HG03575 (cell line): ENCODE data around the gene SPATA33.

Source experiments
- ATAC-seq: cut with Tn5 transposase; IDR thresholded peaks from one replicate; pipeline ENCODE4 v1.9.1; 2021; ENCODE audit not compliant: unreplicated experiment, insufficient number of reproducible peaks, low FRiP score; ENCODE audit errors: extremely low read depth

The SPATA33 gene

GRCh38 chr16:89657442-89658220, at the start of gene SPATA33, which contains the start of gene CHMP1A:
Gene SPATA33, plus strand, starts transcription at chr16:89657836. Its CDS starts 76 bp downstream, at chr16:89657912.
Gene CHMP1A, minus strand, starts transcription at chr16:89657708. Its CDS starts 120 bp downstream, at chr16:89657588.
- no peak for ATAC-seq

- ATAC-seq, result no peak
These were observed 49.5 kb upstream of the SPATA33 start for GRCh38 chr16:89607937-89608740.

GRCh38 chr16:89610108-89610453, 47.6 kb upstream of the SPATA33 start:
- no peak for ATAC-seq

- ATAC-seq, result no peak
These were observed 45.0 kb upstream of the SPATA33 start for GRCh38 chr16:89612415-89613166.

- ATAC-seq, result no peak
These were observed 44.2 kb upstream of the SPATA33 start, which contains the start of gene DPEP1 for GRCh38 chr16:89613231-89613953. Gene DPEP1, plus strand, starts transcription at chr16:89613642. Its CDS starts 16,769 bp downstream, at chr16:89630411.

- no peak for ATAC-seq
These were observed 43.6 kb upstream of the SPATA33 start for GRCh38 chr16:89613954-89614459.

- no peak for ATAC-seq
These were observed 42.5 kb upstream of the SPATA33 start for GRCh38 chr16:89615176-89615575.

GRCh38 chr16:89615596-89616090, 42.0 kb upstream of the SPATA33 start:
- ATAC-seq, result no peak

- no peak for ATAC-seq
These were observed 41.0 kb upstream of the SPATA33 start for GRCh38 chr16:89616623-89617022.

GRCh38 chr16:89617036-89617435, 40.6 kb upstream of the SPATA33 start:
- no peak for ATAC-seq

- ATAC-seq, result no peak
These were observed 39.3 kb upstream of the SPATA33 start for GRCh38 chr16:89618109-89618998.

GRCh38 chr16:89619840-89620239, 37.8 kb upstream of the SPATA33 start:
- no peak for ATAC-seq

- ATAC-seq, result no peak
These were observed 37.2 kb upstream of the SPATA33 start for GRCh38 chr16:89620406-89620841.

- no peak for ATAC-seq
These were observed 36.4 kb upstream of the SPATA33 start for GRCh38 chr16:89621136-89621697.

- no peak for ATAC-seq
These were observed 35.8 kb upstream of the SPATA33 start for GRCh38 chr16:89621698-89622409.

- ATAC-seq, result no peak
These were observed 34.0 kb upstream of the SPATA33 start for GRCh38 chr16:89623511-89624261.
